PFSK-1 (cell line): ENCODE results near the gene EVA1B.

Experiments
- POLR2AphosphoS5 ChIP-seq: IDR thresholded peaks from 2 replicates; pipeline ENCODE4 v1.6.1; 2012; ENCODE audit warnings: low read depth, mild to moderate bottlenecking, control low read depth, low read length, moderate library complexity
- REST ChIP-seq, 2 experiments: IDR thresholded peaks; 2 replicates each; pipeline versions ENCODE4 v1.6.1 to v1.8.0; 2011 to 2012; ENCODE audit warnings: low read depth in 2 of 2, low read length in 2 of 2, control low read depth in 1 of 2, inconsistent platforms in 1 of 2, mild to moderate bottlenecking in 1 of 2, moderate library complexity in 1 of 2; ENCODE audit not compliant: insufficient read depth in 1 of 2
- SIN3A ChIP-seq: IDR thresholded peaks from 2 replicates; pipeline ENCODE4 v1.6.1; 2012; ENCODE audit warnings: mild to moderate bottlenecking, low read length, moderate library complexity, borderline replicate concordance; ENCODE audit not compliant: insufficient read depth
- TAF1 ChIP-seq: IDR thresholded peaks from 2 replicates; pipeline ENCODE4 v1.6.1; 2012; ENCODE audit warnings: low read length, control low read depth, borderline replicate concordance; ENCODE audit not compliant: insufficient read depth

GRCh38 chr1:36322786-36323635 lies 434 bp downstream of the EVA1B start:
- TF ChIP-seq POLR2AphosphoS5 (no peak), REST (IDR thresholded peaks at IDR 0.05; ENCODE audit: insufficient read depth in 1 of 2, low read depth in 2 of 2, low read length in 2 of 2) (no peak), TAF1 (no peak), SIN3A (no peak)
